GM12864 (cell line): ENCODE measurements around the gene NFATC2.

Experiments used
- DNase-seq: peaks from one replicate; pipeline ENCODE4 v3.0.0-alpha.2; 2011; ENCODE audit warnings: low read depth
- H3K4me3 ChIP-seq: 2 replicates; pipeline ENCODE4 v1.5.1; 2011; ENCODE audit warnings: mild to moderate bottlenecking, low read depth, low read length, control low read depth
- TF ChIP-seq, protein P1 (sequence below): IDR thresholded peaks from 2 replicates; pipeline ENCODE4 v1.5.1; 2011; ENCODE audit warnings: low read depth, mild to moderate bottlenecking, moderate library complexity, low read length, control low read depth, inconsistent platforms; ENCODE audit errors: missing control alignments

NFATC2 gene

DNA sequence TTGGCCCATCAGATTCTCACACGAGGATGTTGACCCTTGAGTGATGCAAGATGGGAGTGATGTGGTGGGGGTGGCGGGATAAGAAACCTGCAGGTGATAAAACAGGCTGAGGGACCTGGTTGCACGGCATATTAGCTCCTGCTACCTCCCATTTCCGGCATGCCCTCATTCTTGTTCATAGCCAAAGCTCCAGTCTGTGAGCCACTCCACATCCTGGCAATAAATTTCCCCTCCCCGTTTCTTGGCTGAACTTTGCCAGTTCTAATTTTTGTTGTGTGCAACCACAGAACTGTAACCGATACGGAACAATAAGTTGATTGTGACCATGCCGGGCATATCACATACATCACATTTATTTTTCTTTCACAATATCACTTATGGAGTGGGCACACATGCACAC is 41.6 kb upstream of the NFATC2 start:
- no peak overlapping the region for H3K4me3 ChIP-seq
- TF ChIP-seq, protein P1, sequence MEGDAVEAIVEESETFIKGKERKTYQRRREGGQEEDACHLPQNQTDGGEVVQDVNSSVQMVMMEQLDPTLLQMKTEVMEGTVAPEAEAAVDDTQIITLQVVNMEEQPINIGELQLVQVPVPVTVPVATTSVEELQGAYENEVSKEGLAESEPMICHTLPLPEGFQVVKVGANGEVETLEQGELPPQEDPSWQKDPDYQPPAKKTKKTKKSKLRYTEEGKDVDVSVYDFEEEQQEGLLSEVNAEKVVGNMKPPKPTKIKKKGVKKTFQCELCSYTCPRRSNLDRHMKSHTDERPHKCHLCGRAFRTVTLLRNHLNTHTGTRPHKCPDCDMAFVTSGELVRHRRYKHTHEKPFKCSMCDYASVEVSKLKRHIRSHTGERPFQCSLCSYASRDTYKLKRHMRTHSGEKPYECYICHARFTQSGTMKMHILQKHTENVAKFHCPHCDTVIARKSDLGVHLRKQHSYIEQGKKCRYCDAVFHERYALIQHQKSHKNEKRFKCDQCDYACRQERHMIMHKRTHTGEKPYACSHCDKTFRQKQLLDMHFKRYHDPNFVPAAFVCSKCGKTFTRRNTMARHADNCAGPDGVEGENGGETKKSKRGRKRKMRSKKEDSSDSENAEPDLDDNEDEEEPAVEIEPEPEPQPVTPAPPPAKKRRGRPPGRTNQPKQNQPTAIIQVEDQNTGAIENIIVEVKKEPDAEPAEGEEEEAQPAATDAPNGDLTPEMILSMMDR = no peak
- no peak for DNase-seq

DNA sequence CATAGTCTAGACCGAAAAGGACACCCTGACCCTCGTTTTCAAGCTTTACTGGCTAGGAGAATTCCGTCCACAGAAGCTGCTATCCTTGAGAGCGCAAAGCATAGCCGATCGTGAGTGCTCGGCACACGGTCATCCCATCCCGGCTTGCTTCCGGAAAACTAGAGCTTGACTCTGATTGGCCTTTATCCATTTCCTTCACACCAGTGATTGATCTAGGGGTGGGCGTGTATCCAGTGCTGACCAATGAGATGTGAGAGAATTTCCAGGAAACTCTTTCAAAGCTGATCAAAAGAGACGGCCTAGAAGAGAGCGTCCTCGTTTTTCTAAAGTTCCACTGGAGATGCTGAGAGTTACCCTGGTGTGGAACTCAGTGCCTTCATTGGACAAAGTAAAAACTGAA is 41.0 kb upstream of the NFATC2 start:
- TF ChIP-seq, protein P1 = no peak
- no peak overlapping the region for H3K4me3 ChIP-seq
- no peak for DNase-seq

DNA sequence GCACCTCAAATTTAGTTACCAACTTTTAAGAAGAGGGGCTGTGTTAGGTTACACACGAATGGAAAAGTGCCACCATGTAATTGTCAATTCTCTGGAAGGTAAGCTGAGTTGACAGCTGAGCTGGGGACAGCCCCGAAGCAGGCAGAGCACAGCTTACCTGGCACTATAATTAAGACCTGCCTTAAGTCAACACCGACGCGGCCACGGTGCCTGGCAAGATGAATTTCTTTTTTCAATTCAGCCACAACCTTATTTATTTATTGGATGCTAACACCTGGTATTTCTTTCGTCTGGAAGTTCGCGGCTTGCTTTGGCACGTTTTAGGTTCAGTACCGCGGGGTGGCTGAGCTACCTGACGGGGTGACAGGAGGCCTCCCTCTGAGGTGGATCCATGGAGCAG is 40.6 kb upstream of the NFATC2 start:
- DNase-seq = no peak
- no peak overlapping the region for H3K4me3 ChIP-seq
- TF ChIP-seq, protein P1 = no peak

GRCh38 chr20:51581571-51581970 is 39.1 kb upstream of the NFATC2 start:
- DNase-seq = no peak
- no peak overlapping the region for H3K4me3 ChIP-seq
- TF ChIP-seq, protein P1 = no peak

GRCh38 chr20:51579137-51579536 is 36.6 kb upstream of the NFATC2 start:
- no peak for DNase-seq
- H3K4me3 ChIP-seq = no peak overlapping the region
- TF ChIP-seq, protein P1 = no peak

DNA sequence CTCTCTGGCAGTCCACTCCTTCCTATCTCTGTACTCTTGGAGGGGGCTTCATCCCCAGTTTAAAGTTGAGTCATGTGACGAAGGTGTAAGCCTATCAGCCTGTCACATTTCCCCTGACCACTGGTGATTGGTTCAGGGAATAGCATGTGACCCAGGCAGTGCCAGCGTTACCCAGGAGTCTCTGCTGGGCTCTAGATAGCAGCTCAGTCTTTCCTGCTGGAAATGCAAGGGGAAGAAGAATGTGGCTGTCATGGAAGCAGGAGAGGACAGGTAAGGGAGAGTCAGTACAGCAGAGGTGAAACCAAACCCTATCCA is 35.6 kb upstream of the NFATC2 start:
- TF ChIP-seq, protein P1 = no peak
- no peak overlapping the region for H3K4me3 ChIP-seq
- DNase-seq = no peak

- DNase-seq = no peak
- TF ChIP-seq, protein P1 = no peak
- H3K4me3 ChIP-seq = no peak overlapping the region
These were observed 35.1 kb upstream of the NFATC2 start for GRCh38 chr20:51577432-51578144.
